Subcutaneous abdominal adipose tissue (tissue), 5 donors: ENCODE measurements around the gene GAA.

ENCODE experiments used
- H3K27ac ChIP-seq: one replicate; pipeline ENCODE4 v1.7.0; 2013; ENCODE audit warnings: low read depth, mild to moderate bottlenecking, inconsistent platforms, low read length, moderate library complexity
- H3K27me3 ChIP-seq, 5 donors: one replicate each; pipeline ENCODE4 v1.7.0; 2013; ENCODE audit warnings: low read length in 5 of 5, inconsistent platforms in 1 of 5; ENCODE audit not compliant: control insufficient read depth in 5 of 5, insufficient read depth in 4 of 5
- H3K36me3 ChIP-seq, 5 donors: one replicate each; pipeline ENCODE4 v1.7.0; 2013; ENCODE audit warnings: low read length in 5 of 5; ENCODE audit not compliant: control insufficient read depth in 5 of 5, insufficient read depth in 5 of 5
- H3K4me1 ChIP-seq, 5 donors: one replicate each; pipeline ENCODE4 v1.7.0; 2013; ENCODE audit warnings: low read length in 5 of 5, mild to moderate bottlenecking in 3 of 5, moderate library complexity in 1 of 5; ENCODE audit not compliant: control insufficient read depth in 5 of 5, insufficient read depth in 5 of 5
- H3K4me3 ChIP-seq, 5 donors: one replicate each; pipeline ENCODE4 v1.7.0; 2013; ENCODE audit warnings: low read length in 5 of 5, low read depth in 1 of 5
- H3K9ac ChIP-seq, 5 donors: one replicate each; pipeline ENCODE4 v1.7.0; 2013; ENCODE audit warnings: low read length in 5 of 5, mild to moderate bottlenecking in 4 of 5, moderate library complexity in 3 of 5
- H3K9me3 ChIP-seq, 5 donors: one replicate each; pipeline ENCODE4 v1.7.0; 2013; ENCODE audit warnings: low read length in 5 of 5; ENCODE audit not compliant: control insufficient read depth in 5 of 5
- donor health status: healthy.
- donor health status: healthy.
- donor health status: healthy.
- donor health status: healthy.
- donor health status: healthy.

The GAA gene

GRCh38 chr17:80116276-80116920 is 15.0 kb downstream of the GAA start:
- H3K4me3 ChIP-seq, result no peak overlapping the region
- H3K27me3 ChIP-seq, result no peaks in the 10 kb centered on the region
- no peaks in the 10 kb centered on the region for H3K4me1 ChIP-seq
- H3K9me3 ChIP-seq, result no peaks in the 10 kb centered on the region
- H3K27ac ChIP-seq, result no peak overlapping the region
- H3K9ac ChIP-seq, result no peak overlapping the region
- peaks cover 0 to 35% (median 17%) of the 10 kb centered on the region in 5 donors for H3K36me3 ChIP-seq

- no peaks in the 10 kb centered on the region for H3K4me1 ChIP-seq
- no peaks in the 10 kb centered on the region for H3K9me3 ChIP-seq
- H3K9ac ChIP-seq, result no peak overlapping the region
- H3K27me3 ChIP-seq, result no peaks in the 10 kb centered on the region
- H3K27ac ChIP-seq, result no peak overlapping the region
- H3K4me3 ChIP-seq, result no peak overlapping the region
- peaks cover 0 to 34% (median 17%) of the 10 kb centered on the region in 5 donors for H3K36me3 ChIP-seq
Measured at GRCh38 chr17:80116921-80117380, 15.6 kb downstream of the GAA start.

GRCh38 chr17:80117491-80118401 is 16.4 kb downstream of the GAA start:
- H3K9me3 ChIP-seq, result no peaks in the 10 kb centered on the region
- H3K4me3 ChIP-seq, result no peak overlapping the region
- no peak overlapping the region for H3K9ac ChIP-seq
- H3K4me1 ChIP-seq, result no peaks in the 10 kb centered on the region
- H3K27ac ChIP-seq, result no peak overlapping the region
- peaks cover 0 to 26% (median 17%) of the 10 kb centered on the region in 5 donors for H3K36me3 ChIP-seq
- H3K27me3 ChIP-seq, result no peaks in the 10 kb centered on the region

- peaks cover 0 to 23% (median 17%) of the 10 kb centered on the region in 5 donors for H3K36me3 ChIP-seq
- no peaks in the 10 kb centered on the region for H3K9me3 ChIP-seq
- no peak overlapping the region for H3K9ac ChIP-seq
- H3K4me1 ChIP-seq, result no peaks in the 10 kb centered on the region
- no peak overlapping the region for H3K27ac ChIP-seq
- H3K4me3 ChIP-seq, result no peak overlapping the region
- H3K27me3 ChIP-seq, result no peaks in the 10 kb centered on the region
Measured at GRCh38 chr17:80118601-80119270, 17.4 kb downstream of the GAA start.

- Histone ChIP-seq H3K4me1 (no peaks in the 10 kb centered on the region), H3K9me3 (no peaks in the 10 kb centered on the region), H3K36me3 (peaks cover 0 to 23% (median 17%) of the 10 kb centered on the region in 5 donors), H3K27ac (no peak overlapping the region), H3K9ac (no peak overlapping the region), H3K27me3 (peaks cover 0 to 2% (median 0%) of the 10 kb centered on the region in 5 donors), H3K4me3 (no peak overlapping the region)
Measured at GRCh38 chr17:80119271-80119791, 17.9 kb downstream of the GAA start.

- Histone ChIP-seq H3K27me3 (peaks cover 0 to 5% (median 0%) of the 10 kb centered on the region in 5 donors), H3K27ac (no peak overlapping the region), H3K9ac (no peak overlapping the region), H3K36me3 (peaks cover 0 to 23% (median 17%) of the 10 kb centered on the region in 5 donors), H3K4me3 (no peak overlapping the region), H3K4me1 (no peaks in the 10 kb centered on the region), H3K9me3 (no peaks in the 10 kb centered on the region)
Measured at GRCh38 chr17:80119839-80120238, 18.5 kb downstream of the GAA start.

GRCh38 chr17:80122026-80122575 is 20.7 kb downstream of the GAA start:
- Histone ChIP-seq H3K27ac (no peak overlapping the region), H3K9ac (no peak overlapping the region)

GRCh38 chr17:80122926-80123505 is 21.6 kb downstream of the GAA start:
- Histone ChIP-seq H3K36me3 (peaks cover 0 to 17% (median 14%) of the 10 kb centered on the region in 5 donors), H3K27me3 (peaks cover 0 to 5% (median 0%) of the 10 kb centered on the region in 5 donors), H3K9ac (no peak overlapping the region), H3K4me1 (no peaks in the 10 kb centered on the region), H3K27ac (no peak overlapping the region), H3K4me3 (no peak overlapping the region), H3K9me3 (no peaks in the 10 kb centered on the region)

More at GRCh38 chr17:80122026-80122575, 20.7 kb downstream of the GAA start:
- Histone ChIP-seq H3K9me3 (no peaks in the 10 kb centered on the region), H3K36me3 (peaks cover 0 to 23% (median 17%) of the 10 kb centered on the region in 5 donors), H3K4me1 (no peaks in the 10 kb centered on the region), H3K27me3 (peaks cover 0 to 5% (median 0%) of the 10 kb centered on the region in 5 donors), H3K4me3 (no peak overlapping the region)

- Histone ChIP-seq H3K27me3 (peaks cover 0 to 5% (median 0%) of the 10 kb centered on the region in 5 donors), H3K4me1 (no peaks in the 10 kb centered on the region), H3K4me3 (no peak overlapping the region), H3K36me3 (peaks cover 0 to 9% (median 8%) of the 10 kb centered on the region in 5 donors), H3K27ac (no peak overlapping the region), H3K9ac (no peak overlapping the region), H3K9me3 (no peaks in the 10 kb centered on the region)
Measured at GRCh38 chr17:80123791-80124190, 22.4 kb downstream of the GAA start.
